GM12801 (cell line): ENCODE data around the gene TAC4.

Experiments
- CTCF ChIP-seq: IDR thresholded peaks from one replicate; pipeline ENCODE4 v1.5.1; 2011; ENCODE audit warnings: control low read depth; ENCODE audit not compliant: insufficient read length; ENCODE audit errors: extremely low read depth

TAC4 gene

GRCh38 chr17:49890077-49890821 is 42.4 kb upstream of the TAC4 start:
- no peak for TF ChIP-seq CTCF

GRCh38 chr17:49889500-49889899 is 41.6 kb upstream of the TAC4 start:
- TF ChIP-seq CTCF, result no peak

- no peak for TF ChIP-seq CTCF
Observed at GRCh38 chr17:49887744-49888360, 40.0 kb upstream of the TAC4 start.

- no peak for TF ChIP-seq CTCF
Observed at GRCh38 chr17:49887086-49887743, 39.3 kb upstream of the TAC4 start.

- TF ChIP-seq CTCF, result no peak
Observed at GRCh38 chr17:49886036-49886435, 38.2 kb upstream of the TAC4 start.

GRCh38 chr17:49882434-49882833 is 34.6 kb upstream of the TAC4 start:
- no peak for TF ChIP-seq CTCF

- no peak for TF ChIP-seq CTCF
Observed at GRCh38 chr17:49881054-49881402, 33.2 kb upstream of the TAC4 start.
